Measurements from ENCODE around the gene ARHGAP10.

Gene ARHGAP10

DNA sequence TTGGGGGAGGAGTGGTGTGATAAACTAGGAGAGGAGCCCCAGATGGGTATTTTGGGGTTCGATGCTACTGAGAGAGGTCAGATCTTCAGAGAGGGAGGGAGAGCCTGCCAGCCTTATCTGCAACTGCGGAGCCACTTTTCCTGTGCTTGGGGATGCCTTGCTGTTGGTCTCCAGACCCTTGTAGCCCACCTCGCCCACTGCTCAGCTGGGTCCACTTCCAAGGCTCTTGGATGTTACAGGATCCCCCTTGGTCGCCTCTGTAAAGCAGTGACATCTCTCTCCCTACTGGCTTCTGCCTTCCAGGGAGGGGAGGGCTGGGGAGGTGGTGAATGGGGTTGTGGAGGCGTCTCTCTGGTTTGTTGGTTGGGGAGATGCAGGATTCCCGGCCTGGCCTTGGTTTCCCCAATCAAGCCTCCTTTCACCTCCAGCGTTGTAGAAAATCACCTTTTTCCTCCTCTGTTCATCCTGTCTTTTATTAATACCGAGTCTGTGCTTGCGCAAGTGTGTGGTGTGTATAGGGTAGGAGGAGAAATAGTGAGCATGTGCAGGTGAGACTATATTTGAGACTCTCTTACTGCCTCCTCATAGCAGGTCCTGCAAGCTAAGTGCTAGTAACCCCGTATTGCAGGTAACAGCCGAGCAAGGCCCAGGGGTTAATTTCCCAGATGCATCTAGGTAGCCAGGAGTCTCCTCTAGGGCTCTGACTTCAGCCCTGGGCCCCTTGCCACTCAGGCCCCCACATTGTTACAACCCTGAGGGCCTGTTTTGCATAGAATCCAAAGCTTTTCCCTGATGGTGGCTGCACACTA, 337.4 kb downstream of the ARHGAP10 start:
- Histone ChIP-seq H3K4me3 (ENCODE audit: low read length) (no peak overlapping the region), H3K4me2 (ENCODE audit: low read depth, low read length) (no peak overlapping the region), H3K9me2 (replicated peaks; ENCODE audit: insufficient read depth, low read length) (no peaks in the 10 kb centered on the region), H3K79me2 (ENCODE audit: low read length) (peaks cover 4% of the 10 kb centered on the region; the same call in 1 of the 2 replicates), H3F3A (ENCODE audit: insufficient read depth, low read length) (no peaks in the 10 kb centered on the region), H2AFZ (ENCODE audit: low read length) (no peak overlapping the region), H3K27ac (ENCODE audit: low read length) (no peak overlapping the region), H3K9me3 (replicated peaks; ENCODE audit: insufficient read depth, low read length) (no peaks in the 10 kb centered on the region), H3K36me3 (replicated peaks; ENCODE audit: insufficient read depth, low read length) (0 out of 2 replicates have a peak, but pooled peaks cover 3% of the 10 kb centered on the region), H3K9ac (ENCODE audit: low read length) (no peak overlapping the region), H3K4me1 (ENCODE audit: low read length) (no peaks in the 10 kb centered on the region), H3K27me3 (replicated peaks; ENCODE audit: insufficient read depth, low read length) (no peaks in the 10 kb centered on the region), H4K20me1 (ENCODE audit: insufficient read depth, low read length) (no peaks in the 10 kb centered on the region)
- DNase-seq = no peak
- TF ChIP-seq EZH2phosphoT487 (IDR thresholded peaks at IDR 0.05; ENCODE audit: low read length) (no peak), EZH2 (optimal IDR thresholded peaks at IDR 0.05; ENCODE audit: low read depth, low read length) (no peak)
- TF ChIP-seq, protein P1, sequence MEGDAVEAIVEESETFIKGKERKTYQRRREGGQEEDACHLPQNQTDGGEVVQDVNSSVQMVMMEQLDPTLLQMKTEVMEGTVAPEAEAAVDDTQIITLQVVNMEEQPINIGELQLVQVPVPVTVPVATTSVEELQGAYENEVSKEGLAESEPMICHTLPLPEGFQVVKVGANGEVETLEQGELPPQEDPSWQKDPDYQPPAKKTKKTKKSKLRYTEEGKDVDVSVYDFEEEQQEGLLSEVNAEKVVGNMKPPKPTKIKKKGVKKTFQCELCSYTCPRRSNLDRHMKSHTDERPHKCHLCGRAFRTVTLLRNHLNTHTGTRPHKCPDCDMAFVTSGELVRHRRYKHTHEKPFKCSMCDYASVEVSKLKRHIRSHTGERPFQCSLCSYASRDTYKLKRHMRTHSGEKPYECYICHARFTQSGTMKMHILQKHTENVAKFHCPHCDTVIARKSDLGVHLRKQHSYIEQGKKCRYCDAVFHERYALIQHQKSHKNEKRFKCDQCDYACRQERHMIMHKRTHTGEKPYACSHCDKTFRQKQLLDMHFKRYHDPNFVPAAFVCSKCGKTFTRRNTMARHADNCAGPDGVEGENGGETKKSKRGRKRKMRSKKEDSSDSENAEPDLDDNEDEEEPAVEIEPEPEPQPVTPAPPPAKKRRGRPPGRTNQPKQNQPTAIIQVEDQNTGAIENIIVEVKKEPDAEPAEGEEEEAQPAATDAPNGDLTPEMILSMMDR (IDR thresholded peaks at IDR 0.05; ENCODE audit: low read length) = no peak

DNA sequence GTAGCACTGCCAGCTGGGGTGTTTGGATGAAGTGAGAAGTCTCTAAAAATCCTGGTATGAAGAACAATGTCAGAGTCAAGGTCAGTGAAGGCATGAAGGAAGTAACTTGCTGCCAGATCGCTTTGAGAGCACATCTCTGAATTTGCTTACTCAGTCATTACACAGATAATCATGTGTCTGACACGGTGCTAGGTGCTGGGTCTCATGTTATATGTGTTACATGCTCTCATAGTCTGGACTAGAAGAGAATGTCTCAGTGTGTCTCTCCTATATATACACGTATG, 337.9 kb downstream of the ARHGAP10 start:
- Histone ChIP-seq H3K4me2 (ENCODE audit: low read depth, low read length) (no peak overlapping the region), H3K27ac (ENCODE audit: low read length) (no peak overlapping the region), H3K27me3 (replicated peaks; ENCODE audit: insufficient read depth, low read length) (no peaks in the 10 kb centered on the region), H3K79me2 (ENCODE audit: low read length) (peaks cover 4% of the 10 kb centered on the region; the same call in 1 of the 2 replicates), H3K4me3 (ENCODE audit: low read length) (no peak overlapping the region), H3K9me2 (replicated peaks; ENCODE audit: insufficient read depth, low read length) (no peaks in the 10 kb centered on the region), H3K4me1 (ENCODE audit: low read length) (no peaks in the 10 kb centered on the region), H3K9ac (ENCODE audit: low read length) (no peak overlapping the region), H3K36me3 (replicated peaks; ENCODE audit: insufficient read depth, low read length) (0 out of 2 replicates have a peak, but pooled peaks cover 3% of the 10 kb centered on the region), H4K20me1 (ENCODE audit: insufficient read depth, low read length) (no peaks in the 10 kb centered on the region), H2AFZ (ENCODE audit: low read length) (no peak overlapping the region), H3F3A (ENCODE audit: insufficient read depth, low read length) (no peaks in the 10 kb centered on the region), H3K9me3 (replicated peaks; ENCODE audit: insufficient read depth, low read length) (no peaks in the 10 kb centered on the region)
- no peak for DNase-seq
- TF ChIP-seq, protein P1 (IDR thresholded peaks at IDR 0.05; ENCODE audit: low read length) = no peak
- no peak for TF ChIP-seq EZH2 (optimal IDR thresholded peaks at IDR 0.05; ENCODE audit: low read depth, low read length)
- no peak for TF ChIP-seq EZH2phosphoT487 (IDR thresholded peaks at IDR 0.05; ENCODE audit: low read length)

DNA sequence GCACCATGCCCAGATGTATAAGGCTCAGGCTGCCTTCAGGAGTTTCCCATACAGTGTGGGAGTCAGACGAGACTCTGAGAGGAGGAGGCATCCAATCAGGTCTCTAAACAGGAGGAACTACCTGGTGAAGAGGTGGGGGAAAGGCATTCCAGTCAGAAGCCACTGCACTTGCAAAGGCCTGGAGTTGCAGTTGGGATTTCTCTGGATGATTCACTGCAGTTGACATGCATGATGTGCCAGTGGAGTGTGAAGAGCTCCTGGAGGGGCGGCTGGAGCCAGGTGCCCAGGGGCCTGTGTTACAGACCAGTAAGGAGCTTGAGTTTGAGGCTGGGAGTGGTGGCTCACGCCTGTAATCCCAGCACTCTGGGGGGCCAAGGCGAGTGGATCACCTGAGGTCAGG, 339.1 kb downstream of the ARHGAP10 start:
- Histone ChIP-seq H3K9ac (ENCODE audit: low read length) (no peak overlapping the region), H3K36me3 (replicated peaks; ENCODE audit: insufficient read depth, low read length) (0 out of 2 replicates have a peak, but pooled peaks cover 3% of the 10 kb centered on the region), H3K4me3 (ENCODE audit: low read length) (no peak overlapping the region)

More for the DNA sequence above, 339.1 kb downstream of the ARHGAP10 start:
- Histone ChIP-seq H3K4me2 (ENCODE audit: low read depth, low read length) (no peak overlapping the region), H3F3A (ENCODE audit: insufficient read depth, low read length) (no peaks in the 10 kb centered on the region), H3K27me3 (replicated peaks; ENCODE audit: insufficient read depth, low read length) (no peaks in the 10 kb centered on the region), H3K9me2 (replicated peaks; ENCODE audit: insufficient read depth, low read length) (no peaks in the 10 kb centered on the region), H2AFZ (ENCODE audit: low read length) (no peak overlapping the region), H3K79me2 (ENCODE audit: low read length) (peaks cover 4% of the 10 kb centered on the region; the same call in 1 of the 2 replicates), H4K20me1 (ENCODE audit: insufficient read depth, low read length) (no peaks in the 10 kb centered on the region), H3K27ac (ENCODE audit: low read length) (no peak overlapping the region), H3K4me1 (ENCODE audit: low read length) (no peaks in the 10 kb centered on the region), H3K9me3 (replicated peaks; ENCODE audit: insufficient read depth, low read length) (no peaks in the 10 kb centered on the region)
- DNase-seq = no peak
- no peak for TF ChIP-seq EZH2phosphoT487 (IDR thresholded peaks at IDR 0.05; ENCODE audit: low read length)
- TF ChIP-seq EZH2 (optimal IDR thresholded peaks at IDR 0.05; ENCODE audit: low read depth, low read length) = no peak
- TF ChIP-seq, protein P1 (IDR thresholded peaks at IDR 0.05; ENCODE audit: low read length) = no peak

Data from MM.1S (cell line).